Body of pancreas (tissue), 4 donors: Measurements from ENCODE around the gene ZNF124. TPM values are rescaled to one million over a fixed set of nuclear protein-coding genes. Genes with fewer than 3 reads are reported as not detected.
"Not testable (repeated sequence)": the region's sequence is repeated elsewhere in the genome, so short reads cannot be mapped to it uniquely, and the experiment has no call there.

Experiments
- ATAC-seq: fragments of 150-250 bp; one replicate; pipeline ENCODE4 v1.9.1; 2016
- DNase-seq, 4 donors: peaks; one replicate each; pipeline ENCODE4 v3.0.0-alpha.2; 2019
- H3K27ac ChIP-seq, 4 donors: fragments of 200-600 bp; sonication (generic); 1 replicate in 3 of 4; 2 replicates in 1 of 4; pipeline versions ENCODE4 v1.5.1 to v1.6.1; 2016 to 2019; ENCODE audit warnings: mild to moderate bottlenecking in 1 of 4, mixed read lengths in 1 of 4, moderate library complexity in 1 of 4
- H3K27me3 ChIP-seq, 2 donors: fragments of 200-600 bp; sonication (generic); one replicate each; pipeline ENCODE4 v1.6.0; 2016; ENCODE audit warnings: mild to moderate bottlenecking in 1 of 2
- H3K36me3 ChIP-seq, 2 donors: fragments of 200-600 bp; sonication (generic); replicated peaks in 1 of 2; 2 replicates each; pipeline ENCODE4 v1.5.1; 2016; ENCODE audit warnings: low read depth in 2 of 2; ENCODE audit not compliant: insufficient read depth in 1 of 2
- H3K4me1 ChIP-seq: fragments of 200-600 bp; sonication (generic); one replicate; pipeline ENCODE4 v1.6.0; 2016
- H3K4me3 ChIP-seq, 2 donors: fragments of 200-600 bp; sonication (generic); 1 replicate in 1 of 2; 2 replicates in 1 of 2; pipeline ENCODE4 v1.5.1; 2016 to 2019
- H3K9me3 ChIP-seq, 3 donors: fragments of 200-600 bp; sonication (generic); 1 replicate in 2 of 3; 2 replicates in 1 of 3; pipeline ENCODE4 v1.5.1; 2016
- CTCF ChIP-seq, 7 experiments: fragments of 450-650 bp in 4 of 7; fragments of 200-600 bp in 3 of 7; sonication (generic) in 3 of 7; IDR thresholded peaks; one replicate each; pipeline ENCODE4 v1.5.1; 2016 to 2019; ENCODE audit warnings: antibody characterized with exemption in 7 of 7
- POLR2A ChIP-seq, 3 donors: fragments of 450-650 bp; IDR thresholded peaks; one replicate each; pipeline ENCODE4 v1.6.1; 2016; ENCODE audit warnings: antibody characterized with exemption in 3 of 3, mild to moderate bottlenecking in 2 of 3
- WGBS, 2 donors: methylation state at CpG; one replicate each; pipeline ENCODE4 v1.1.5; 2017; 5-methylcytosine and 5-hydroxymethylcytosine counted together
- intact Hi-C: fragments of 100-400 bp; cut with DNase I; formaldehyde crosslinking; loops from one replicate; pipeline ENCODE4 v1.15.1; 2023
- total RNA-seq, 2 donors: library from RNA; depleted of rRNA; stranded (reverse); fragments of >200 nt; gene quantifications; one replicate each; pipeline ENCODE4 v1.1.0, GENCODE V29; 2016

Gene ZNF124
- total RNA-seq: 10 to 100 TPM; 20.8 to 32.4 TPM

GRCh38 chr1:247171875-247172563, at the start of gene ZNF124:
Gene ZNF124, minus strand, starts transcription at chr1:247172020. Its CDS starts 143 bp downstream, at chr1:247171877.
- intact Hi-C loops: loop anchor here (10.0 kb wide), 1 partner anchor 47 kb away; no protein-coding TSS in a partner anchor

GRCh38 chr1:247220280-247220679, 48.5 kb upstream of the ZNF124 start:
- ATAC-seq, H3K27me3 ChIP-seq, H3K4me1 ChIP-seq, H3K36me3 ChIP-seq, DNase-seq, H3K4me3 ChIP-seq, intact Hi-C loops, H3K27ac ChIP-seq, H3K9me3 ChIP-seq: not testable (repeated sequence)
- WGBS, 2 donors: 87 to 96% methylated on average over 8 to 22 of the region's 30 CpGs

More at GRCh38 chr1:247171875-247172563, at the start of gene ZNF124:
- 20 to 36% methylated on average over 3 to 5 of the region's 28 CpGs for WGBS, 2 donors
- H3K4me3 ChIP-seq, H3K36me3 ChIP-seq, H3K27me3 ChIP-seq, H3K4me1 ChIP-seq, H3K9me3 ChIP-seq, DNase-seq: not testable (repeated sequence)
- peak; percentile 98 for ATAC-seq
- H3K27ac ChIP-seq: peak within 1 kb of the TSS in 1 of 4 donors; percentile 41

DNA sequence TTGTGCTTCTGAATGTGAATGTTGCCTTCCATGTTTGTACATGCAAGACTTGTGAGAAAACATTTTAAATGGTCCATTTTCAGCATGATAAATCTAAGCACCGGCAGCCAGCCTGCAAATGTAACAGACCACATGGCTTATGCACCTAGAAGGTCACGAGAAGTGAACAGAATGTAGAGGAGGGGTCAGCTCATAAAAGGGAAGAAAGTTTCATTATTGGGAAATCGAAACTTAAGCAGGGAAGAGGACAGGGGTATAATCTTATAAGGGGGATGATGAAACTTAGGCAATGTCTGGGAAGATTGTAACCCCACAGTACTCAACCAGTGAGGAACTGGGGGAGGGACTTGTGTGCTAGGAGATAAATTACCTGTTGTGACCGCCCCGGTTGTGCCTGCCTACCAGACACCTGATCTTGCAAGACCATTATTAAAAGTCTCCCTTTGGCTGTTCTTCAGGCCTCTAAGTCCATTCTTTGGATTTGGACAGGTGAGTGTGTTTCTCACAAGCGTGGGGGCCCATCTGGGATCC, 46.4 kb upstream of the ZNF124 start:
- 46 to 52% methylated on average over 5 to 6 of the region's 6 CpGs for WGBS, 2 donors
- no peak for ATAC-seq
- Histone ChIP-seq H3K36me3 (no peaks in the 10 kb centered on the region), H3K4me1 (no peaks in the 10 kb centered on the region), H3K27ac (no peak overlapping the region), H3K9me3 (no peaks in the 10 kb centered on the region), H3K27me3 (no peaks in the 10 kb centered on the region), H3K4me3 (no peak overlapping the region)
- DNase-seq: no peak
- TF ChIP-seq CTCF (IDR thresholded peaks at IDR 0.05) (no peak), POLR2A (IDR thresholded peaks at IDR 0.05) (no peak)
- intact Hi-C loops: no loop called here

GRCh38 chr1:247216261-247216660, 44.4 kb upstream of the ZNF124 start:
- ATAC-seq (no peak), DNase-seq (no peak)
- intact Hi-C loops: no loop called here
- Histone ChIP-seq H3K27ac (no peak overlapping the region), H3K4me3 (no peak overlapping the region), H3K4me1 (no peaks in the 10 kb centered on the region), H3K36me3 (no peaks in the 10 kb centered on the region), H3K9me3 (no peaks in the 10 kb centered on the region), H3K27me3 (no peaks in the 10 kb centered on the region)
- WGBS, 2 donors: 37 to 52% methylated on average over 3 of the region's 3 CpGs
- TF ChIP-seq POLR2A (IDR thresholded peaks at IDR 0.05) (no peak), CTCF (IDR thresholded peaks at IDR 0.05) (no peak)

- DNase-seq (no peak), ATAC-seq (no peak)
- H3K36me3 ChIP-seq: no peaks in the 10 kb centered on the region
- no peak overlapping the region for H3K4me3 ChIP-seq
- TF ChIP-seq POLR2A (IDR thresholded peaks at IDR 0.05): no peak
- no peak for TF ChIP-seq CTCF (IDR thresholded peaks at IDR 0.05)
- H3K27me3 ChIP-seq: no peaks in the 10 kb centered on the region
- H3K4me1 ChIP-seq: peaks cover 18% of the 10 kb centered on the region
- intact Hi-C loops: no loop called here
- WGBS, 2 donors: 24 to 26% methylated on average over 1 of the region's 1 CpG
- no peaks in the 10 kb centered on the region for H3K9me3 ChIP-seq
- no peak overlapping the region for H3K27ac ChIP-seq
Observed at GRCh38 chr1:247212627-247213617, 41.1 kb upstream of the ZNF124 start.
